ENCODE measurements around the gene RIPOR3. TPM values are rescaled to one million over a fixed set of nuclear protein-coding genes. Genes with fewer than 3 reads are reported as not detected.

RIPOR3 gene
- total RNA-seq, 3 donors from 2014 or later (not counting 1 experiment from before 2014, with no cell fraction given), result 0.45 TPM; not detected in 2

GRCh38 chr20:50563133-50563944 lies 128.0 kb downstream of the RIPOR3 start:
- Mint-ChIP-seq H3K4me1 (peaks cover 33 to 40% of the 10 kb centered on the region in 2 donors), H3K27ac (peak overlapping the region in 1 of 2 donors; percentile 73), H3K36me3 (peaks cover 14% of the 10 kb centered on the region)

GRCh38 chr20:50562262-50562701 lies 129.1 kb downstream of the RIPOR3 start:
- H3K4me1 ChIP-seq (ENCODE audit: control insufficient read depth, insufficient read depth, low read length), result no peaks in the 10 kb centered on the region
- peaks cover 14% of the 10 kb centered on the region for H3K36me3 Mint-ChIP-seq
- H3K27me3 ChIP-seq (ENCODE audit: control insufficient read depth, insufficient read depth, low read length), result no peaks in the 10 kb centered on the region
- ATAC-seq (no peak), DNase-seq (no peak)
- intact Hi-C loops (cut with micrococcal nuclease), result no loop called here
- H3K4me3 Mint-ChIP-seq, result no peak overlapping the region
- no peaks in the 10 kb centered on the region for H3K27me3 Mint-ChIP-seq (ENCODE audit: low read depth in 2 of 2)
- H3K9me3 ChIP-seq (ENCODE audit: control insufficient read depth, insufficient read depth, low read length), result no peaks in the 10 kb centered on the region
- no peaks in the 10 kb centered on the region for H3K9me3 Mint-ChIP-seq
- peaks cover 38 to 41% of the 10 kb centered on the region in 2 donors for H3K4me1 Mint-ChIP-seq
- TF ChIP-seq CTCF (IDR thresholded peaks at IDR 0.05), result no peak
- 92% methylated on average over 7 of the region's 7 CpGs for WGBS (ENCODE audit: insufficient coverage)
- peaks cover 39% of the 10 kb centered on the region for H3K36me3 ChIP-seq (ENCODE audit: control insufficient read depth, insufficient read depth, low read length)
- H3K4me3 ChIP-seq (ENCODE audit: low read length), result no peak overlapping the region
- H3K27ac ChIP-seq (ENCODE audit: low read length), result no peak overlapping the region
- no peak overlapping the region for H3K27ac Mint-ChIP-seq

More at GRCh38 chr20:50563133-50563944, 128.0 kb downstream of the RIPOR3 start:
- H3K27ac ChIP-seq (ENCODE audit: low read length), result no peak overlapping the region
- no peaks in the 10 kb centered on the region for H3K4me1 ChIP-seq (ENCODE audit: control insufficient read depth, insufficient read depth, low read length)
- H3K9me3 ChIP-seq (ENCODE audit: control insufficient read depth, insufficient read depth, low read length), result no peaks in the 10 kb centered on the region
- peaks cover 50% of the 10 kb centered on the region for H3K36me3 ChIP-seq (ENCODE audit: control insufficient read depth, insufficient read depth, low read length)
- H3K4me3 ChIP-seq (ENCODE audit: low read length), result no peak overlapping the region
- Mint-ChIP-seq H3K9me3 (no peaks in the 10 kb centered on the region), H3K27me3 (ENCODE audit: low read depth in 2 of 2) (no peaks in the 10 kb centered on the region), H3K4me3 (no peak overlapping the region)
- intact Hi-C loops (cut with micrococcal nuclease), result no loop called here
- 80% methylated on average over 1 of the region's 3 CpGs for WGBS (ENCODE audit: insufficient coverage)
- DNase-seq, result no peak
- ATAC-seq, result no peak
- no peaks in the 10 kb centered on the region for H3K27me3 ChIP-seq (ENCODE audit: control insufficient read depth, insufficient read depth, low read length)
- no peak for TF ChIP-seq CTCF (IDR thresholded peaks at IDR 0.05)

- Histone ChIP-seq H3K4me3 (ENCODE audit: low read length) (no peak overlapping the region), H3K36me3 (ENCODE audit: control insufficient read depth, insufficient read depth, low read length) (peaks cover 38% of the 10 kb centered on the region), H3K27me3 (ENCODE audit: control insufficient read depth, insufficient read depth, low read length) (no peaks in the 10 kb centered on the region), H3K4me1 (ENCODE audit: control insufficient read depth, insufficient read depth, low read length) (no peaks in the 10 kb centered on the region), H3K27ac (ENCODE audit: low read length) (no peak overlapping the region), H3K9me3 (ENCODE audit: control insufficient read depth, insufficient read depth, low read length) (no peaks in the 10 kb centered on the region)
- no peak for TF ChIP-seq CTCF (IDR thresholded peaks at IDR 0.05)
- WGBS (ENCODE audit: insufficient coverage), result 75% methylated on average over 15 of the region's 17 CpGs
- no peak for DNase-seq
- no peaks in the 10 kb centered on the region for H3K27me3 Mint-ChIP-seq (ENCODE audit: low read depth in 2 of 2)
- H3K4me3 Mint-ChIP-seq, result no peak overlapping the region
- ATAC-seq, result no peak
- intact Hi-C loops (cut with micrococcal nuclease), result no loop called here
- peak overlapping the region in 1 of 2 donors; percentile 52 for H3K27ac Mint-ChIP-seq
- peaks cover 14% of the 10 kb centered on the region for H3K36me3 Mint-ChIP-seq
- no peaks in the 10 kb centered on the region for H3K9me3 Mint-ChIP-seq
- peaks cover 31 to 35% of the 10 kb centered on the region in 2 donors for H3K4me1 Mint-ChIP-seq
Observed at GRCh38 chr20:50561379-50562078, 129.8 kb downstream of the RIPOR3 start.

Measured in natural killer cell (primary cell).